SU-DHL-6 (cell line): ENCODE data around the gene ACSF3.

ENCODE experiments used
- H2AFZ ChIP-seq: fragments of 200-600 bp; sonication (generic); 2 replicates; pipeline ENCODE4 v1.6.1; 2014; ENCODE audit warnings: low read depth, mild to moderate bottlenecking, moderate library complexity, mixed read lengths, antibody characterized with exemption, low read length; ENCODE audit not compliant: severe bottlenecking
- H3F3A ChIP-seq: fragments of 200-600 bp; shearing (Covaris generic); 2 replicates; pipeline ENCODE4 v1.6.0; 2016; ENCODE audit warnings: antibody characterized with exemption, mild to moderate bottlenecking; ENCODE audit not compliant: insufficient read depth
- H3K27ac ChIP-seq: fragments of 200-600 bp; sonication (generic); 2 replicates; pipeline ENCODE4 v1.5.1; 2016; ENCODE audit warnings: low read depth, mild to moderate bottlenecking, low read length, moderate library complexity, mixed read lengths
- H3K27me3 ChIP-seq: fragments of 200-600 bp; sonication (generic), shearing (Covaris generic); 2 replicates; pipeline ENCODE4 v1.6.0; 2014; ENCODE audit warnings: mild to moderate bottlenecking, low read length
- H3K36me3 ChIP-seq: fragments of 200-600 bp; sonication (generic); 2 replicates; pipeline ENCODE4 v1.6.1; 2014; ENCODE audit warnings: mild to moderate bottlenecking, low read length, mixed read lengths
- H3K4me2 ChIP-seq: fragments of 300-600, 200-600 bp; shearing (Covaris generic), sonication (generic); 2 replicates; pipeline ENCODE4 v1.6.0; 2014; ENCODE audit warnings: low read length, low read depth, mild to moderate bottlenecking; ENCODE audit not compliant: poor library complexity, severe bottlenecking
- H3K4me3 ChIP-seq: fragments of 200-600 bp; sonication (generic); 2 replicates; pipeline ENCODE4 v1.5.1; 2014; ENCODE audit warnings: antibody characterized with exemption, low read length, mild to moderate bottlenecking, mixed read lengths; ENCODE audit not compliant: insufficient read depth, poor library complexity, severe bottlenecking
- H3K79me2 ChIP-seq: fragments of 200-600 bp; sonication (generic); 2 replicates; pipeline ENCODE4 v1.6.1; 2014; ENCODE audit warnings: mild to moderate bottlenecking, low read length, moderate library complexity; ENCODE audit not compliant: insufficient read depth
- H3K9ac ChIP-seq: fragments of 200-600 bp; sonication (generic); 2 replicates; pipeline ENCODE4 v1.7.0; 2014; ENCODE audit warnings: mild to moderate bottlenecking, low read length
- H3K9me2 ChIP-seq: fragments of 200-600 bp; sonication (generic); replicated peaks from 2 replicates; pipeline ENCODE4 v1.6.1; 2014; ENCODE audit warnings: low read length; ENCODE audit not compliant: insufficient read depth
- H3K9me3 ChIP-seq: fragments of 200-600 bp; sonication (generic); 2 replicates; pipeline ENCODE4 v1.6.1; 2014; ENCODE audit warnings: low read length, mixed read lengths; ENCODE audit not compliant: insufficient read depth
- H4K20me1 ChIP-seq: fragments of 200-600 bp; sonication (generic); 2 replicates; pipeline ENCODE4 v1.6.1; 2014; ENCODE audit warnings: low read depth, mild to moderate bottlenecking, antibody characterized with exemption, low read length, moderate library complexity, mixed read lengths
- CTCF ChIP-seq: fragments of 200-600 bp; sonication (generic); IDR thresholded peaks from one replicate; pipeline ENCODE4 v1.5.1; 2017; ENCODE audit warnings: antibody characterized with exemption, mild to moderate bottlenecking, low read length, moderate library complexity; ENCODE audit not compliant: insufficient read depth, poor library complexity, severe bottlenecking
- EZH2phosphoT487 ChIP-seq: fragments of 200-600 bp; sonication (generic), shearing (Covaris generic); conservative IDR thresholded peaks from 2 replicates; pipeline ENCODE4 v1.6.1; 2018; ENCODE audit warnings: mild to moderate bottlenecking, antibody characterized with exemption, low read length, moderate library complexity, mixed read lengths

Gene ACSF3

GRCh38 chr16:89150981-89151380, 57.3 kb downstream of the ACSF3 start:
- Histone ChIP-seq H3K79me2 (no peaks in the 10 kb centered on the region), H3K4me2 (no peak overlapping the region), H3K9me2 (no peaks in the 10 kb centered on the region), H3K27me3 (no peaks in the 10 kb centered on the region), H3F3A (peaks cover 16% of the 10 kb centered on the region), H3K4me3 (no peak overlapping the region), H4K20me1 (no peaks in the 10 kb centered on the region), H3K9ac (no peak overlapping the region), H3K36me3 (peaks cover 37% of the 10 kb centered on the region), H3K9me3 (peaks cover 14% of the 10 kb centered on the region; the same call in 1 of the 2 replicates), H3K27ac (no peak overlapping the region), H2AFZ (no peak overlapping the region)
- TF ChIP-seq EZH2phosphoT487, result no peak
- TF ChIP-seq CTCF, result no peak

- Histone ChIP-seq H3K9ac (no peak overlapping the region), H3K9me3 (peaks cover 18% of the 10 kb centered on the region; the same call in 1 of the 2 replicates), H3K36me3 (peaks cover 21% of the 10 kb centered on the region), H3K79me2 (no peaks in the 10 kb centered on the region), H3K4me3 (no peak overlapping the region), H3K9me2 (no peaks in the 10 kb centered on the region), H4K20me1 (no peaks in the 10 kb centered on the region), H3K4me2 (no peak overlapping the region), H3K27ac (peak overlapping the region; percentile 74), H2AFZ (no peak overlapping the region), H3F3A (peaks cover 16% of the 10 kb centered on the region), H3K27me3 (no peaks in the 10 kb centered on the region)
- TF ChIP-seq EZH2phosphoT487 (no peak), CTCF (no peak)
Measured at GRCh38 chr16:89152831-89153700, 59.4 kb downstream of the ACSF3 start.

- H3K9me2 ChIP-seq, result no peaks in the 10 kb centered on the region
- no peaks in the 10 kb centered on the region for H3K79me2 ChIP-seq
- H3F3A ChIP-seq, result peaks cover 16% of the 10 kb centered on the region
- no peak overlapping the region for H2AFZ ChIP-seq
- no peak overlapping the region for H3K4me2 ChIP-seq
- no peak overlapping the region for H3K4me3 ChIP-seq
- peaks cover 13% of the 10 kb centered on the region for H3K36me3 ChIP-seq
- no peaks in the 10 kb centered on the region for H3K27me3 ChIP-seq
- no peak overlapping the region for H3K9ac ChIP-seq
- TF ChIP-seq EZH2phosphoT487, result no peak
- TF ChIP-seq CTCF, result no peak
- H3K27ac ChIP-seq, result peak overlapping the region; percentile 74
- no peaks in the 10 kb centered on the region for H4K20me1 ChIP-seq
- peaks cover 13% of the 10 kb centered on the region; the same call in 1 of the 2 replicates for H3K9me3 ChIP-seq
Measured at GRCh38 chr16:89153848-89154271, 60.2 kb downstream of the ACSF3 start.
